Measurements from ENCODE around the gene SMIM17. TPM values are rescaled to one million over a fixed set of nuclear protein-coding genes. Genes with fewer than 3 reads are reported as not detected.

SMIM17 gene
- polyA plus RNA-seq, 12 donors: 1.2 to 2.6 (median 1.7) TPM; not detected in 2

Other genes with a start within 250 kb of the SMIM17 start
- gene ZNF582, start 249.6 kb upstream of the SMIM17 start, polyA plus RNA-seq (ENCODE audit: insufficient read length in 12 of 12): 1 to 10 TPM in 11 of 12 donors, not detected in 1; 4.9 to 9.4 (median 7.1) TPM
- gene ZNF583, start 238.8 kb upstream of the SMIM17 start, polyA plus RNA-seq (ENCODE audit: insufficient read length in 12 of 12): 10 to 100 TPM in 1 of 12 donors, 1 to 10 TPM in 10, not detected in 1; 6.1 to 11.2 (median 7.6) TPM
- gene ZNF667, start 165.8 kb upstream of the SMIM17 start, polyA plus RNA-seq (ENCODE audit: insufficient read length in 12 of 12): 10 to 100 TPM in 9 of 12 donors, 1 to 10 TPM in 2, not detected in 1; 8.0 to 19.5 (median 11.5) TPM
- 10 to 100 TPM in 10 of 12 donors, 1 to 10 TPM in 1, not detected in 1; 9.1 to 27.0 (median 18.6) TPM for gene ZNF471, start 135.3 kb upstream of the SMIM17 start, polyA plus RNA-seq (ENCODE audit: insufficient read length in 12 of 12)
- gene ZFP28, start 104.2 kb upstream of the SMIM17 start, polyA plus RNA-seq (ENCODE audit: insufficient read length in 12 of 12): 10 to 100 TPM in 7 of 12 donors, 1 to 10 TPM in 4, not detected in 1; 9.3 to 16.4 (median 11.1) TPM
- 1 to 10 TPM in 11 of 12 donors, not detected in 1; 1.5 to 7.1 (median 5.0) TPM for gene ZNF470, start 75.7 kb upstream of the SMIM17 start, polyA plus RNA-seq (ENCODE audit: insufficient read length in 12 of 12)
- gene ZNF71, start 47.9 kb upstream of the SMIM17 start, polyA plus RNA-seq (ENCODE audit: insufficient read length in 12 of 12): 1 to 10 TPM in 11 of 12 donors, not detected in 1; 5.8 to 8.8 (median 7.1) TPM
- gene ZNF835, start 28.6 kb downstream of the SMIM17 start, polyA plus RNA-seq (ENCODE audit: insufficient read length in 12 of 12): 1 to 10 TPM in 10 of 12 donors, not detected in 2; 1.7 to 5.7 (median 2.4) TPM
- gene PEG3, start 197.6 kb downstream of the SMIM17 start, polyA plus RNA-seq (ENCODE audit: insufficient read length in 12 of 12): 100 to 1,000 TPM in 11 of 12 donors, 10 to 100 TPM in 1; 85.2 to 285 (median 235) TPM
- 1 to 10 TPM in 9 of 12 donors, under 1 TPM in 1, not detected in 2; 0.79 to 4.8 (median 2.8) TPM for gene ZIM2, start 197.6 kb downstream of the SMIM17 start, polyA plus RNA-seq (ENCODE audit: insufficient read length in 12 of 12)